ENCODE measurements around the gene THOP1. TPM values are rescaled to one million over a fixed set of nuclear protein-coding genes. Genes with fewer than 3 reads are reported as not detected.

Gene THOP1
- total RNA-seq, 1 experiment from 2014 or later = 85.8 TPM

DNA sequence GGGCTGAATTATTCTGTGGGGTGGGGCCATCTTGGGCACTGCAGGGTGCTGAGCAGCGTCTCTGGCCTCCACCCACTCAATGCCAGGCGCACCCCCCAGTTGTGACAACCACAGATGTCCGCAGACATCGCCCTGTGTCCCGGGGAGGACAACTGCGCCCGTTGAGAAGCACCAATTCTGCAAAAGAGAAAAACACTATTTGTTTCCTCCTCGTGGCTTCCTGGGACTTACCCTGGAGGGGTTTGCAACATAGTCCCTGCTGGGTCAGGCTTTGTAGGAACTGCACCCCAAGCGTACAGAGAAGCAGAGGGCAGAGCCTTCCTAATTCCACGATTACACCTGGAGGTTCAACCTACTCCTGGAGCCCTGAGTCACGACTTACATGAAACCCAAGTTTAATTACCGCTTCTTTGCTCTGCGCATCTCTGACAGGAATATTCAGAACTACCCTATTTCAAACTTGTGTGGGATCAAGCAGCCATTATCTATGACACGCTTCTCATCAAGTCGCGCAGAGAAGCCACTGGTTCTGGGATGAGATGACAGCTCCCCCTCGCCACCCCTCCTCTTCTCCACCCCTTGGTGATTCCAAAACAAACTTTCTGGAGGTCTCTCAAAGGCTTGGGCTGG is 34.4 kb upstream of the THOP1 start:
- intact Hi-C loops (cut with micrococcal nuclease; ENCODE audit: unreplicated experiment) = no loop called here
- POLR2A ChIA-PET (ENCODE audit: unreplicated experiment) = no interaction called here
- BruUV-seq (replicated peaks) = no TSS peak

DNA sequence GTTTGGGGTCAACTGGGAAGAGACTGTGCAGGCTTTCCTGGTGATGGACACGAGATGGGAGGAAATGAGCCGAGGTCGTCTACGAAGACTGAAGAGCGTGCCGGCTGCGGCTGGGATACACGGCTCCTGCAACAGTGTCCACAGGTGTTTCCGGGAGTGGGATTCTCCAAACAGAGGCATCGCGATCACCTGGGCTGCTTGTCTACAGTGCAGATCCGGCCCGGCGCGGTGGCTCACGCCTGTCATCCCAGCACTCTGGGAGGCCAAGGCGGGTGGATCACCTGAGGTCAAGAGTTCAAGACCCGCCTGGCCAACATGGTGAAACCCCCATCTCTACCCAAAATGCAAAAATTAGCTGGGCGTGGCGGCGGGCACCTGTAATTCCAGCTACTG is 33.9 kb upstream of the THOP1 start:
- no TSS peak for BruUV-seq (replicated peaks)
- intact Hi-C loops (cut with micrococcal nuclease; ENCODE audit: unreplicated experiment) = no loop called here
- no peak overlapping the region for H3K27ac ChIP-seq
- no peaks in the 10 kb centered on the region for H3K9me2 ChIP-seq (ENCODE audit: insufficient read depth)
- POLR2A ChIA-PET (ENCODE audit: unreplicated experiment) = no interaction called here
- H3K36me3 ChIP-seq (ENCODE audit: low read depth) = no peaks in the 10 kb centered on the region
- H4K20me1 ChIP-seq (ENCODE audit: insufficient read depth) = no peaks in the 10 kb centered on the region
- no peaks in the 10 kb centered on the region for H3F3A ChIP-seq (ENCODE audit: insufficient read depth, low read depth)
- no peaks in the 10 kb centered on the region for H3K79me2 ChIP-seq (ENCODE audit: low read depth)
- H3K4me1 ChIP-seq (replicated peaks; ENCODE audit: insufficient read depth) = no peaks in the 10 kb centered on the region
- H3K27me3 ChIP-seq (ENCODE audit: insufficient read depth, low read depth) = 0 out of 2 replicates have a peak, but pooled peaks cover 1% of the 10 kb centered on the region
- TF ChIP-seq EZH2 (IDR thresholded peaks at IDR 0.05; ENCODE audit: low read depth) = no peak
- TF ChIP-seq, protein P1, sequence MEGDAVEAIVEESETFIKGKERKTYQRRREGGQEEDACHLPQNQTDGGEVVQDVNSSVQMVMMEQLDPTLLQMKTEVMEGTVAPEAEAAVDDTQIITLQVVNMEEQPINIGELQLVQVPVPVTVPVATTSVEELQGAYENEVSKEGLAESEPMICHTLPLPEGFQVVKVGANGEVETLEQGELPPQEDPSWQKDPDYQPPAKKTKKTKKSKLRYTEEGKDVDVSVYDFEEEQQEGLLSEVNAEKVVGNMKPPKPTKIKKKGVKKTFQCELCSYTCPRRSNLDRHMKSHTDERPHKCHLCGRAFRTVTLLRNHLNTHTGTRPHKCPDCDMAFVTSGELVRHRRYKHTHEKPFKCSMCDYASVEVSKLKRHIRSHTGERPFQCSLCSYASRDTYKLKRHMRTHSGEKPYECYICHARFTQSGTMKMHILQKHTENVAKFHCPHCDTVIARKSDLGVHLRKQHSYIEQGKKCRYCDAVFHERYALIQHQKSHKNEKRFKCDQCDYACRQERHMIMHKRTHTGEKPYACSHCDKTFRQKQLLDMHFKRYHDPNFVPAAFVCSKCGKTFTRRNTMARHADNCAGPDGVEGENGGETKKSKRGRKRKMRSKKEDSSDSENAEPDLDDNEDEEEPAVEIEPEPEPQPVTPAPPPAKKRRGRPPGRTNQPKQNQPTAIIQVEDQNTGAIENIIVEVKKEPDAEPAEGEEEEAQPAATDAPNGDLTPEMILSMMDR (conservative IDR thresholded peaks at IDR 0.05) = no peak
- no peak overlapping the region for H3K4me2 ChIP-seq
- CTCF ChIA-PET = no interaction called here
- no peak for DNase-seq
- H3K9me3 ChIP-seq (ENCODE audit: insufficient read depth, low read depth) = no peaks in the 10 kb centered on the region
- no peak overlapping the region for H2AFZ ChIP-seq
- no peak overlapping the region for H3K4me3 ChIP-seq

More for the DNA sequence above, 34.4 kb upstream of the THOP1 start:
- Histone ChIP-seq H3K4me2 (no peak overlapping the region), H4K20me1 (ENCODE audit: insufficient read depth) (no peaks in the 10 kb centered on the region), H3K36me3 (ENCODE audit: low read depth) (no peaks in the 10 kb centered on the region), H3K4me3 (no peak overlapping the region), H3K27ac (no peak overlapping the region), H3K4me1 (replicated peaks; ENCODE audit: insufficient read depth) (no peaks in the 10 kb centered on the region), H2AFZ (no peak overlapping the region), H3F3A (ENCODE audit: insufficient read depth, low read depth) (no peaks in the 10 kb centered on the region), H3K9me2 (ENCODE audit: insufficient read depth) (no peaks in the 10 kb centered on the region), H3K9me3 (ENCODE audit: insufficient read depth, low read depth) (no peaks in the 10 kb centered on the region), H3K79me2 (ENCODE audit: low read depth) (no peaks in the 10 kb centered on the region), H3K27me3 (ENCODE audit: insufficient read depth, low read depth) (peaks cover 6% of the 10 kb centered on the region)
- CTCF ChIA-PET = no interaction called here
- no peak for DNase-seq
- TF ChIP-seq EZH2 (IDR thresholded peaks at IDR 0.05; ENCODE audit: low read depth) = no peak
- TF ChIP-seq, protein P1 (conservative IDR thresholded peaks at IDR 0.05) = no peak

DNA sequence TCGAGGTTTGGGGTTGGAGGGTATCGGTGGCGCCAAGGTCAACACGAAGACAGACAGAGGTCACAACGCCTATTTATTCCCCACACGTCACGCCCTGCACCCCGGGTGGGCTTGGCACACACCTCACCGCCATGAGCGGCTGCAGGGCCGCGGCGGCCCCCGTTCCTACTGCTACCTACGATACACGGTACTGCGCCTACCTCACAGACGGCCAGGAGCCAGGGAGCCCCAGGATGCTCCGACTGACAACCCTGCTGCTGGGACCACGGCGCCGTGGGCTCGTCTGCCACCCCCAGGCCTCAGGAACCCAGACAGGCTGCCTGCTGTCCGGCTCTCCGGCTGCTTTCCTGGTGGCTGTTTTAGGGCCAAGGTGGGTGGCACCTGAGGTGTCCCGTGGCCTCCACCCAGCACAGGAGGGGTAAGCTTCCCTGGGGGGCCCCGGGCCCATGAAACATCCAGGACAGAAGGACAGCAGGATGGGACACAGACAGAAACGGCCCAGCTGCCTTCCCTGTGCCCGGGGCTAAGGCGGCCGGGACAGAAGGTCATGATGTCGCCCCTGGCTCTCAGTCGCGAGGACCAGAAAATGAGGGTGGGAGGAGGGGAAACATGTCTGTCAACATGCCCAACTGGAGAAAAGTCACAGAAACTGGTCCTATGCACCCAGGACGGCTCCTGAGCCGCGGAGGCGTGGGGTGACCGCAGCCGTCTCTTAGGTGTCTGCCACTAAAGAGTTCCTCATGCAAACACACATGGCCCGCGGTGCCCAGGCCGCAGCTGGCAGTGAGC is 30.4 kb upstream of the THOP1 start:
- Histone ChIP-seq H3K79me2 (ENCODE audit: low read depth) (no peaks in the 10 kb centered on the region), H3K4me1 (replicated peaks; ENCODE audit: insufficient read depth) (no peaks in the 10 kb centered on the region), H3K36me3 (ENCODE audit: low read depth) (no peaks in the 10 kb centered on the region), H3K9me3 (ENCODE audit: insufficient read depth, low read depth) (no peaks in the 10 kb centered on the region), H3K27me3 (ENCODE audit: insufficient read depth, low read depth) (no peaks in the 10 kb centered on the region), H2AFZ (no peak overlapping the region), H3K27ac (no peak overlapping the region), H4K20me1 (ENCODE audit: insufficient read depth) (no peaks in the 10 kb centered on the region), H3K9me2 (ENCODE audit: insufficient read depth) (no peaks in the 10 kb centered on the region), H3K4me3 (no peak overlapping the region), H3K4me2 (no peak overlapping the region), H3F3A (ENCODE audit: insufficient read depth, low read depth) (no peaks in the 10 kb centered on the region)
- DNase-seq = no peak
- POLR2A ChIA-PET (ENCODE audit: unreplicated experiment) = no interaction called here
- intact Hi-C loops (cut with micrococcal nuclease; ENCODE audit: unreplicated experiment) = no loop called here
- BruUV-seq (replicated peaks) = no TSS peak
- CTCF ChIA-PET = no interaction called here
- TF ChIP-seq EZH2 (IDR thresholded peaks at IDR 0.05; ENCODE audit: low read depth) = no peak
- TF ChIP-seq, protein P1 (conservative IDR thresholded peaks at IDR 0.05) = no peak

Data from PC-9 (cell line).